ENCODE data around the gene SUN2.

SUN2 gene

GRCh38 chr22:38735126-38735464 is 20.7 kb downstream of the SUN2 start:
- no peak for DNase-seq (ENCODE audit: low read depth)

GRCh38 chr22:38734421-38735100 is 21.2 kb downstream of the SUN2 start:
- no peak for DNase-seq (ENCODE audit: low read depth)

DNA sequence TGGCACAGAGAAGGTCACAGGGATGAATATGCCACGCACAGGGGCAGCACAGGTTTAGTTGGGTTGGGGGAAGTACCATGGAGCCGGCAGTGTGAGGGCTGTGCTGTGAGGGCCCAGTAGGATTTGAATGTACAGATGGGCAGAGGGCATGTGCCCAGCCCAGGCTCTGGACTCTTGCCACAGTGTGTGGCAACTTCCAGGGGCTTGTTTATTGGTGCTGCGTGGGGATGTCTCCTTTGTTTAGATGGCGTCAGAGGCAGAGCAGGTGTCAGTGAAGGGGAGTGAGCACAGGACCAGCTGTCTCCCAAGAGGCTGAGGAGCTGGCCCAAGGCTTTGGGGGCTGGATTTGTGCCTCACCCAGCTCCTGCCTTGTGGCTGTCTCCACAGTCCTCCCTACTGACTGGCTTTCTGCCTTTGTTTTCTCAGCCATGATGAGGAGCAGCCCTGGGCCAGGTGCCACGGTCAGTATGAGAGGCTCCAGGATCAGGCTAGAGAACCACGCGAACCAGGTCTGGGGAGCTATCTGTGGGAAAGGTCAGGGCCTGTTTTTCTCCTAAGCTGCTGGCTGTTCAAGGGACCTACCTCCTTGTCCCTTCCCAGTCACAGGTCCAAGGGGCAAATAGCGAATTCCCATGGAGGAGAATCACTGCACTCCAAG is 21.9 kb downstream of the SUN2 start:
- no peak for DNase-seq (ENCODE audit: low read depth)

DNA sequence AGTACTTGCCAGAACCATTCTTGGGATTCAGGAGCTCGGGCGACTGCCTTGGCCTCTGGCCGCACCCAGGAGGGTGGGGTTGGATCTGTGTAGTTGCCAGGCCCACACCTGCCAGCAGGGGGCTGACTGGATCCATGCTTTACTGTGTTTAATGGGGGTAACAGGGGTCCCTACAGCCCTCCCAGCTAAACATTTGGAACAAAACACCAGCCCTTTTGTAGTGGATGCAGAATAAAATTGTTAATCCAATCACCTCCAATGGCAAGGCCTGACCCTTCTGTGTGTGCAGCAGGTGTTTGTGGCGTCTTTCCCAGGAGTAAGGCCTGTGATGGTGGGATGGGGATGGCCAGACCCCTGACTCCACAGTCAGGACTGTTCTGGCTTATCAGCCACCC is 22.5 kb downstream of the SUN2 start:
- DNase-seq (ENCODE audit: low read depth), result no peak

DNA sequence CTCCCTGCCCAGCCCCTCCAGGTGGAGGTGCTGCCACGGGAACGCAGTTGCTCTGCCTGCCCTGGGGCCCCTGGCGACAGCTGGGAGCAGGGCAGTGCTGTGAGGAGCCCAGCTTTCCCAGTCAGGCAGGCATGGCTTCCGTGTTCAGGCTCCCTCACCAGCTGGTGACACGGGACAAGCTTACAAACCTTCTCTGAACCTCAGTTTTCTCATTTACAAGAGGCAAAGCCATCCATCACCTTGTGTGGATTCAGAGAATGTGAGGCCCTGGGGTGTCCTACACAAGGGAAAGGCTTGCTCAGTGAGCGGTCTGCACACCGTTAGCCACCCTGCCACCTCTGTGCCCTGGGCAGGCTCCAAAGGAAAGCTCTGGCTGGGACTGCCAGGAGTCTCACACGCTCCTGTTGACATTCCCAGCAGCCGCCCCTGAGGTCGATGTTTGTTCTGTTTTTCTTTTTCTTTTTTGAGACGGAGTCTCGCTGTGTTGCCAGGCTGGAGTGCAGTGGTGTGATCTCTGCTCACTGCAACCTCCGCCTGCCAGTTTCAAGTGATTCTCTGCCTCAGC is 23.5 kb downstream of the SUN2 start:
- DNase-seq (ENCODE audit: low read depth), result no peak

DNA sequence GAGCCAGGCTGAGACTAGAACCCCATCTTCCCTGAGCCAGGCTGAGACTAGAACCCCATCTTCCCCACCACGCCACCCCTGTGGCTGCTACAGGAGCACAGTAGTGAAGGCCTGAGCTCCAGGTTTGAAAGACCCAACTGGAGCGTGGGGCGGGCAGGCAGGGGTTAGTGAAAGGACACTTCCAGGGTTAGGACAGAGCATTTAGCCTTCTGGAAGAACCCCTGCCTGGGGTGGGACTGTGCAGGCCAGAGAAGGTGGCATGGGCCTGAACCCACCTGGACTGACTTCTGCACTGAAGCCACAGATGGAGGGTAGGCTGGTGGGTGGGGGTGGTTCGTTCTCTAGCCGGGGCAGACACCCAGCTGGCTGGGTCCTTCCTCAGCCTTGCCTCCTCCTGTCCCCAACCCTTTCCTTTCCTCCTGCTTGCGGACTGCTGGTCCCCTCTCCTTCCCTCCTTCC is 24.1 kb downstream of the SUN2 start:
- DNase-seq (ENCODE audit: low read depth), result no peak

DNA sequence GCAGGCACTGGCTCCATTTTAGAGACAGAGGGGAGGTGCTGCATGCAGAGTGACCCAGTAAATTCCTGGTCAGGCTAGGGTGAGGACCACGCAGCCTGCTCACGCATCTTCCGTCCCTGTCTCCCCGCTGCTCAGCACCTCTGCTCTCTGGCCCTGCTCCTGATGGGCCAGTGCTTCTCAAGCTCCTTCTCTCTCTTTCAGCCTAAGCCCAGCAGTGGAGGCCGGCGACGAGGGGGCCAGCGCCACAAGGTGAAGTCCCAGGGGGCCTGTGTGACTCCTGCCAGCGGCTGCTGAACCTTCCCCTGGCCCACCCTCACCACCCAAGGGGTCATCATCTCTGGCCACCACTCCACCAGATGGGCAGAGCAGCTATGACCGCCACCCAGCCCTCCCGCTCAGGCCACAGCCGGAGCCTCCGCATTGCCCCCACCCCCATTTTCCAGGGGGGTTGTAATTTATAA is 25.4 kb downstream of the SUN2 start:
- no peak for DNase-seq (ENCODE audit: low read depth)

- DNase-seq (ENCODE audit: low read depth), result no peak
Measured at GRCh38 chr22:38729946-38730345, 25.9 kb downstream of the SUN2 start.

- no peak for DNase-seq (ENCODE audit: low read depth)
Measured at GRCh38 chr22:38728871-38729796, 26.7 kb downstream of the SUN2 start.

- DNase-seq (ENCODE audit: low read depth), result no peak
Measured at GRCh38 chr22:38727530-38728451, 28.0 kb downstream of the SUN2 start.

GRCh38 chr22:38727123-38727522 is 28.7 kb downstream of the SUN2 start:
- no peak for DNase-seq (ENCODE audit: low read depth)

GRCh38 chr22:38725900-38726655 is 29.7 kb downstream of the SUN2 start:
- DNase-seq (ENCODE audit: low read depth), result no peak

GRCh38 chr22:38724926-38725571 is 30.7 kb downstream of the SUN2 start:
- no peak for DNase-seq (ENCODE audit: low read depth)

GRCh38 chr22:38724176-38724575 is 31.6 kb downstream of the SUN2 start:
- no peak for DNase-seq (ENCODE audit: low read depth)

GRCh38 chr22:38721551-38721950 is 34.2 kb downstream of the SUN2 start:
- no peak for DNase-seq (ENCODE audit: low read depth)

GRCh38 chr22:38720350-38720749 is 35.4 kb downstream of the SUN2 start:
- DNase-seq (ENCODE audit: low read depth), result no peak

- DNase-seq (ENCODE audit: low read depth), result no peak
Measured at GRCh38 chr22:38719196-38719595, 36.6 kb downstream of the SUN2 start.

DNA sequence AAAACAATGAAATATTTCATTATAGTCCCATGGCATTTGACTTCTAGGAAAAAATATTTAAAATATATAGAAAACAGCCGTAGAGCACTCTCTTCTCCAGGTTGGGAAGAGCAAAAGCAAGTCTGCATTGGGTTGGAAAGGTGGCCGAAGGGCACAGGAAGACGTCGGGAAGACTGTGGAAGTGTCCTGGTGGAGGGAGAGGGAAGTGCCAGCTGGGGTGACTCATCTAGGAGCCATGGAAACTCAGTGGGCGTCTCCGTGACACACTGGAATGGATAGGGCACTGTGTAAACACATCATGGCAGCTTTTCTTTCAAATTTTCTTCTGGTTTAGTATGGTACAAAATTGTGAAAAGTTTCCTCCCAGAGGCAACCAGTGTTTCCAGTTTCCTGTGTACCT is 37.4 kb downstream of the SUN2 start:
- no peak for DNase-seq (ENCODE audit: low read depth)

DNA sequence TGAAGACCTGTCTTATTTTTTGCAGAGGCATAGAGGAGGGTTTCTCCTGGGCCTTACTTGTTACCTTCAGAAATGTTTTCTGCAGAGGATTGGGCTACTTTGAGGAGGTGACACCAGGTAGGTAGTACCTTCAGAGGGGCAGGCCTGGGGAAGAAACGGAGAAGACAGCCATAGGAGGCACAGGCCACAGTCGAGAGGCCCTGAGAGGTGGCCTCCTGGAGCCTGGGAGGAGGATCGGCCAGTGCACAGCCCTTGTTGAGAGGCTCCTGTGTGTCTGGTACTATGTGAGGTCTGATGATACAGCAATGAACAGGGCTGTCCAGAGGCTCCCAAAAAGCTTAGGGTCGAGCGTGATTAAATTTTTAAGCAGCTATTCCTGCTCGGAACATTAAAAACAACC is 38.6 kb downstream of the SUN2 start:
- no peak for DNase-seq (ENCODE audit: low read depth)

DNA sequence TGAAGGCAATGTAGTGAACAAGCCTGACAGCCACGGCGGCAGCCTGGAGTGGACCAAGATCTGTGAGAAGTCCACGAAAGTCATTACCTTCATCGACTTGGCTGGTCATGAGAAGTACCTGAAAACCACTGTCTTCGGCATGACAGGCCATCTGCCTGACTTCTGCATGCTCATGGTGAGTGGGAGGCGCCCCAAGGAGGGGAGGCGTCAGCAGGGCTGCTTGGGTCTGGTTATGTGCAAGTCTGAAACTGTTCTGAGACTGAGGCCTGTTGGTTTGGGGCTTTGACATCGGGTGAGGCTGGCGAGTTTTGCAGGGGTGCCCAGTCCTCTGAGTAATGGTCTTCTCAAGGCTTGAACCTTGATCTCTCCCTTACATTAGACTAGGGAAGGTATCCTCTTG is 39.0 kb downstream of the SUN2 start:
- no peak for DNase-seq (ENCODE audit: low read depth)

Measured in non-pigmented ciliary epithelial cell (primary cell).